Ovary (tissue), 3 donors: Measurements from ENCODE around the gene TCTA.

Experiments
- CTCF ChIP-seq, 3 donors: fragments of 450-650 bp in 2 of 3; fragments of 200-600 bp in 1 of 3; IDR thresholded peaks; one replicate each; pipeline versions ENCODE4 v1.5.1 to v1.8.0; 2016 to 2022; ENCODE audit warnings: antibody characterized with exemption in 3 of 3, mild to moderate bottlenecking in 1 of 3
- POLR2A ChIP-seq: fragments of 450-650 bp; IDR thresholded peaks from one replicate; pipeline ENCODE4 v1.6.1; 2017; ENCODE audit warnings: antibody characterized with exemption, mild to moderate bottlenecking, moderate library complexity
- donor health status: DM: no; HTN: no; CAD: no.

GRCh38 chr3:49389297-49389696 is 22.9 kb upstream of the TCTA start:
- TF ChIP-seq CTCF (IDR thresholded peaks at IDR 0.05) (no peak), POLR2A (no peak)
